HG02623 (cell line): ENCODE data around the gene CIZ1.
"Not testable (repeated sequence)": the region's sequence is repeated elsewhere in the genome, so short reads cannot be mapped to it uniquely, and the experiment has no call there.

ENCODE experiments used
- ATAC-seq: cut with Tn5 transposase; IDR thresholded peaks from one replicate; pipeline ENCODE4 v1.9.1; 2021; ENCODE audit warnings: moderate library complexity; ENCODE audit not compliant: unreplicated experiment

The CIZ1 gene

DNA sequence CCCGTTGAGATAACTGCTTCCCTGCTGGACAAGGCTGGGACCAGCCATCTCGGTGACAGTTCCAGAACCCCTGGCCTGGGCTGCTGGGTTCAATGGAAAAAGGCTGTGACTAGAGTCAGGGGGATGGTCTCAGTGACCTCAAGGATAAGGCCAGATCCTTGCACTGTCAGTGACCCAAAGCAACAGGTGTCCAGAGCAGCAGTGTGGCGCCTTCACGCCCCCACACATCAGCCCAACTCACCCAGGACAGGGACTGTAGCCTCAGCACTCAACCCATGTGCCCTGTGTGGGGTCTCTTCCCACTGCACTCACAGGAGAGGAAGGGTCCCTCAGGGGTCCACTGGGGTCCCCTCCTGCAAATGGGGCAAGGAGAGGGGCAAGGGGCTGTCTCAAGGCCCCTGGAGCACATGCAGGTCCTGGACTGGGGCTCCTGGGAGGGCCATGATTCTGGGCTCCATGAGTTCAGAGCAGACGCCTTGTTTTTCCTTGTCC, 42.8 kb downstream of the CIZ1 start:
- no peak for ATAC-seq

DNA sequence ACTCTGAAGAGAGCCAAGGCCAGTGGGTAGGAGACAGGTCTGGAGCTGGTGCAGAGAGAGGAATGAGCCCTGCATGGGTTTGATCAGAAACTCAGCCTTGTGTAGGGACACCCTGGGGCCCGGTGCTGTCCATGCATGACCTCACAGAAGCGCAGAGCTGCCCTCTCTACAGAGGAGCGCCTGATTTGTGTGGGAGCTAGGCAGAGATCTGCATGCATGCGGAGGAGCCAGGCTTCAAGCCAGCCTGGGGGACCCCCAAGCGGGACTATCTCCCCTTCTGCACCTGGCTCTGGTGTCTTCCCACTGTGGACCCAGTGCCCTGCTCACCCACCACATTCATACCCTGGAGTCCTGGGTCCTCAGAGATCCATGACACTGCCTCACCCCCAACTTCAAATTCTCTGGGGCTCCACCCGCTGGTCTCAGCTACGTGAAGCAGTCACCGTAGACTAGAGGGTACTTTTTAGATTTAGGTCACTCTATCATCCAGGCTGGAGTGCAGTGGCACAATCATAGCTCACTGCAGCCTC, 44.7 kb downstream of the CIZ1 start:
- no peak for ATAC-seq

DNA sequence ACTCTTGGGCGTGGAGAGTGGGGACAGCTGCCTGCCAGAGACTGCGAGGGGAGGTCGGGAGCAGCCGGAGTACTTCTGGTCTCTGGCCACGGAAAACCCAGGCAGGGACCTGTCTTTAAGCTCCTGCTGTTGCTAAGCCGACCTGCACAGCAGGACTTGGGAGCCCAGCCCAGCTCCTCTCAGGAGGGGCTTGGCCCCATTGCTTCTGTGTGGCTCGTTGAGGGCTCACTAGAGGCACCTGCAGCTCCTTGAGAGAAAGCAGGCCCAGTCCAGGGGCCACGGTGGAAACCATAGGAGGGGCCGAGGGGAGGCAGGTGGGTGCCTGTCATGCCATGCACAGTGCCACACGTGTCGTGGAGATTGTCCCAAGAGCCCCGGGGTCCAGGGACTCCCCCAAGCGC, 45.4 kb downstream of the CIZ1 start:
- no peak for ATAC-seq

DNA sequence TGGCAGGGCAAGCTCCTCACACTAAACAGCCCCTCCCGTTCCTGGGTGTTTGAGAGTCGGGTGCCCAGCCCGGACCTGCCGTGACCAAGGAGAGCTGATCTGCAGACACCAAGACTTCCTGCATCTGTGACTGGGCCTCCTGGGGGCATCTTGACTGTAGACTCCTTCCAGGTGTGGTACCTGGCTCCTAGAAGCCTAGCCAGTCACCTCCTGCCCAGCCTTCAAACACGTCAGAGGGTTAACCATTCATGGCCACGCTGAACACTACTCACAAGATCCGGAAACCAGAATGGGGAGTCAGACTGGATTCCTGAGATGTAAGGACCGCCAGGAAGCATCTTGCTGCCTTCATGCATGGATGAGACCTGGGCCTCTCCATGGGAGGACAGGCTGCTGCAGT, 45.8 kb downstream of the CIZ1 start:
- ATAC-seq: no peak

DNA sequence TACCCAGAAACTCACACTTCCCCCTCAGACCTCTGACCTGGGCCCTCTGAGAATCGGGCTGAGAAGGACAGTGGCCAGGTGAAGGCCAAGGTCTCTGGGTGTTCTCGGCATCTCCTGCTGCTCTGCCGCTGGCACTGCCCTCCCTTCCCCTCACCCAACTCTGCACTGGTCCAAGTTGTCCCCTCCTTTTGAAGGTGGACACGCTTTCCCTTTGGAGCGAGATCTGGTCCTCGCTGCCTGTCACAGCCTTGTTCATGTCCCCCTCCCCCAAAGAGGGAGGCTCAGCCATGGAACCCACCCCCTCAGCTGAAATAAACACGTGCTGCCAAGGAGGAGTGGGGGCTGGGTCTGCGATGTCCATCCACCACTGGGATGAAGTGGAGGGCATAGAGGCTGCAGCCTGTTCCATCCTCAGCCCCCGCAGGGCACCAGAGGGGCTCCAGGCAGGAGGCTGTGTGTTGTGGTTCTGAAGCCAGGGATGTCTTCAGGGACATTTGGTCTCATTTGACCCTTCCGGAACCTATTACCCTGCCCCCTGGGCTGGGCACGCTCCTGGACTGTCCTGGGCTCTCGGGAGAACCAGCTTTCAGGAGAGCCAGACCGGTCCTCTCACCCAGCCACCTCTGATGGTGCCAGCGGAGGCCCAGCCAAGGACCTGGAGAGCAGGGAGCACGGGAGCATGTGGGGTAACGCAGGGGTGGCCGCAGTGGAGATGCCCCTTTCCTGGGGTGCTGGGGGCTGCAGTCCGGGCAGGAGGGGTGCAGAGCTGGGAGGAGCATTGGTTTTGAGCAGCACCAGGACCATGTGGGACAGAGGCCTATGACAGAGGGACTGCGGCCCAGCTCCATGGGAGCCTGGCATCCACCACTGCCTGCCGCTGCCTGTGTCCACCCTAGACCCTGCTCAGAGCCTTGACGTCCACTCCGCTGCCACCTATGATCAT, 46.9 kb downstream of the CIZ1 start:
- no peak for ATAC-seq

DNA sequence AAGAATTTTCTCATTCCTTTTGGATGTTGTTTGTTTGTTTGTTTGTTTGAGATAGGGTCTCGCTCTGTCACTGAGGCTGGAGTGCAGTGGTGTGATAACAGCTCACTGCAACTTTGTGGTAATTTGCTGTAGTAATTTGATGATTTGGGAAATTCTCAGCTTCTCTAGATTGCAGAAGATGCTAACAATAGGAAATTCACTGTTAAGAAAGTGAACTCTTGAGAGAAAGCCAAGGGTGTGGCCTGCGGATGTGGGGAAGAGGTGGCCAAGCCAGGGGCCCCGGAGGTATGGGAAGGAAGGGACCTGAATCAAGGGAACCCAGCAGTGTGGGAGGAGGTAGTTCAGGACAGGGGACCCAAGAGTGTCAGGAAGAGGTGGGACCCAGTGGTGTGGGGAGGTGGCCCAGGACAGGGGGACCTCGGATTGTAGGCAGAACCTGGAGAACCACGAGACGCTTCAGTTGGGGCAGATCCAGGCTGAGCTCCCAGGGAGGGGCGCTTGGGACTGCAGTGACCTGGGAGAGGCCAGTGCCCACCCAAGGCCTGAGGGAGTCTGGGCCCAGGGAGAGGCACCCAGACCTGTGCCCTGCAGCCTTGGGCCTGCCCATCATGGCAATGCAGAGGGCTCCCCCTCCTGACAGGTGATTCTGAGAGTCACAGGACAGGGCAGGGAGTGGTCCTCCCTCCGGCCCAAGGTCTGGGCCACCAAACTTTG, 47.7 kb downstream of the CIZ1 start:
- no peak for ATAC-seq

DNA sequence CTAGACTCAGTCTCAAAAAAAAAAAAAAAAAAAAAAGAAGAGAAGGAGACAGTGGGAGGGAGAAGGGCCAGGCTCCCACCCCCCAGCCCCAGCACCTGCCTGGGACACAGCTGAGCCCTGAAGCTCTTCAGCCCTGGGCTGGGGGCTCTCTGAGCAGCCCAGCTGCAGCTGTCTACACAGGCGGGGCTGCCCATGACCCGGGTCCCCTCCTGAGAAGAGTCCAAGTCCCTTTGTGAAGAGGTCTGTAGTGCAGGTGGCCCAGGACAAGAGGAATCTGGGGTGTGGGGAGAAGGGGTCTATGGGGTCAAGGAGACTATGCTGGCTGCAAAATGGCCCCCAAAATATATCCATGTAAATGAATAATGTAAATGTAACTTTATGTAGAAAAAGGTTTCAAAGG, 48.8 kb downstream of the CIZ1 start:
- ATAC-seq: no peak

DNA sequence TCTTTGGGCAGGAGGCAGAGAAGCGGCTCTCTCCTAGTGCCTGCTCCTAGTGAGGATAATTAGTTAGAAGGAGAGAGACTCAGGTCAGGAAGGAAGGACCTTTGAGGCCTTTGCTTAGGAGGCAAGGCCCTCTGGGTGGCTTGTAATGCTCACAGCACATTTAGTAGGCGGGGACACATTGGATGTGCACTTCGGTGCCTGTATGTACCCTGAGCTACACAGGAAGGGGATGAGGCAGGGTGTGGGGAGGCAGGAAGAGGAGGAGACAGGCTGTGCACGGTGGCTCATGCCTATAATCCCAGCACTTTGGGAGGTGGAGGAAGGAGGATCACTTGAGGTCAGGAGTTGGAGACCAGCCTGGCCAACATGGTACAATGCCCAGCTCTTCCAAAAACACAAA, 49.3 kb downstream of the CIZ1 start:
- ATAC-seq: no peak

DNA sequence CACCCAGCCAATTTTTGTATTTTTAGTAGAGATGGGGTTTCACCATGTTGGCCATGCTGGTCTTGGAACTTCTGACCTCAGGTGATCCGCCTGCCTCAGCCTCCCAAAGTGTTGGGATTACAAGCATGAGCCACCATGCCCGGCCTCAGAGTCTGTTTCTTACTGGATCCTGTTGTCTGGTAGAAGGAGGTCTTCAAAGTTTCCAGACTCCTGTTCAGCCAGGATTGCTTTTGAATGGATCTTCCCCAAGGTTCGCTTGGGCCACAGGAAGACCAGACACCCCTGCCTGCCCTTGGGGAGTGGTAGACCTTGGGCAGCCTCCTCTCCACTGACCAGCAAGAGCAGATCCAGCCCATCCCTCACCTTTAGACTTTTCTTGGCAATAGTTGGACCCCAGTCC, 49.8 kb downstream of the CIZ1 start:
- no peak for ATAC-seq

DNA sequence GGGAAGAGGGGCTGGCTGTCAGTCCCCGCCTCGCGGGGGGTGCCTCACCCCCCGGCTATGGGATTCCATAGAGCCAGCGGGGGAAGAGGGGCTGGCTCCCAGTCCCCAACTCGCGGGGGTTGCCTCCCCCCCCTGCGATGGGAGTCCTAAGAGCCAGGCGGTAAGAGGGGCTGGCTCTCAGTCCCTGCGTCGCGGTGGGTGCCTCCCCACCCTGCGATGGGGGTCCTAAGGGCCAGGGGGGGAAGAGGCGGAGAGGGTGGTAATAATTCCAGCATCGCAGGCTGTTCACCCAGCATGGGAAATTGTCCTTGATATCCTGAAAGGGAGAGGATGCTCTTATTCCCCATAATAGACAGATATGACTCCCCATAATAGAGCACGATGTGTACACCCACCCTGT, 51.8 kb downstream of the CIZ1 start:
- ATAC-seq: no peak

DNA sequence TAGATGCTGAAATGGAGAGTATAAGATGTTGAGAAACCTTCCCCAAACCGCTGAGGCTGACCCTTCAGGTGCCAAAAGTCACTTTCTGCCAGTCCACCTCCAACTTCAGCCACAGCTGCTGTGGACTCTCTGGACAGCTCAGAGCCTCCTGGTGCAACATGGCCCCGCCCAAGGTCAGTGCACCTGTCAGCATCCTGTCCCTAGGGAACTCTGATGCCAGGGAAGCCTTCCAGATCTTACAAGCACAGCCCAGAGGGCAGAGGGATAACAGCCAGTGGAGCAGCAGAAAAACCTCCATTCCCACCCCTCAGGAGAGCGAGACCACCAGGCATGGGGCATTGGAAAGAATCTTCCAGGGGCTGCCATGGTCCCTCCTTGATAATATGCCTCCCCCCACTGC, 53.4 kb downstream of the CIZ1 start:
- no peak for ATAC-seq

DNA sequence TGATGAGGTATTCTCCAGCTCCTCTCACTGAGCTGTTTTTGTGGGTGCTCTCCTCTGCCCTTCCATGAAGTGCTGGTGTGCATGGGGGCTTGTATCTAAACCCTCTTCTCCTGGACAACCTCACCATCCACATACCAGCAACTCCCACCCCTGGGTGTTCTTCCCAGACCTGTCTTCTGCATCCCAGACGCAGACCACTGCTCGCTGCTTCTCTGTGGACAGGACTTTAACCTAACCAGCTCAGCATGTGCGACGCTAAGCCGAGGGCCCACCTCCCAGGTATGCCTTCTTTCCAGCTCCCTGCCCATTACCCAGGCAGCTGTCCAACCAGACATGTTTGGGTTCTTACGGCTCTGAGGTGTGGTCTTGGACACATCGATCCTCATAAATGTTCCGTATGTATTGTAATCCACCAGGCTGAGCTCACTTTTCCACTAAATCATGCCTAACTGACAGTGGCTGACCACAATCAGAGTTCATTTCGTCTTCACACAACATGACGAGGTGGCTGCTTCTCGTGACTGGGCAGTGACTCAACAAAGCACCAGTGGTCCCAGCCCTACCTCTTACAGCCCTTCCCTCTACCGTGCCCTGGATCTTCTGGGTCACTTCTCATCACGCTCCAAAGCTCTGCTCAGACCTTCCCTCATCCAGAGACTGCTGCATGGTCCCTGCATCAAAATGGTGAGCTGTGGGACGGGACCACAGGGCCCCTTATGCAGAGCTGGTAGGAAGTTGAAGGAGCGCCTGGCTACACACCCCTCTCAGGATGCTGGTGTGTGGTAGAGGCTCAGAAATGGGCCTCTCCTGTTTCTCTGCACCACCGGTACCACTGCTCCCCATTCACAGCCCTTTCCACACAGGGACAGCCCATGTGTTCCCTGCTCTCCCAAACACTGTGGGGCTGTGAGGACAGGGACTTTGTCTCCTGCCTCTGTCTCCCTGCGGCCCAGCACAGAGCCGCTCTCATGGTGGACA, 54.3 kb downstream of the CIZ1 start:
- no peak for ATAC-seq

DNA sequence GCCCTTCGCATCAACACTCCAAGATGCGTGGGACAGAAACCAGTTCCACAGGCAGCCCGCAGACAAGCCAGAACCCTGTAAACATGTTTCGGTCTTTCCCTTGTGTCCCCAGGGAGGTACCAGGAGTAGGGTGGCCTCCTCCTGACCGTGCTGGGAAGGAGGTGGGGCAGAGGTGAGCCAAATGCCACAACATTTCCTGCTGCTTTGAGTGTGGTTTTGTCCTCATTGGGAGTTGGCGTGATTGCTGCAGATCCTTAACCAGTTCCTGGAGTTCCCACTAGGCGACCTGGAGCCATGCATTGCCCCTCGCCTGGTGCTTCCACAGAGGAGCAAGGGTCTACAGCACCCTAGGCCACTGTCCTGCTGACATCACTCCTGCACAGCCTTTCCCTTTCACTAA, 55.8 kb downstream of the CIZ1 start:
- ATAC-seq: not testable (repeated sequence)

DNA sequence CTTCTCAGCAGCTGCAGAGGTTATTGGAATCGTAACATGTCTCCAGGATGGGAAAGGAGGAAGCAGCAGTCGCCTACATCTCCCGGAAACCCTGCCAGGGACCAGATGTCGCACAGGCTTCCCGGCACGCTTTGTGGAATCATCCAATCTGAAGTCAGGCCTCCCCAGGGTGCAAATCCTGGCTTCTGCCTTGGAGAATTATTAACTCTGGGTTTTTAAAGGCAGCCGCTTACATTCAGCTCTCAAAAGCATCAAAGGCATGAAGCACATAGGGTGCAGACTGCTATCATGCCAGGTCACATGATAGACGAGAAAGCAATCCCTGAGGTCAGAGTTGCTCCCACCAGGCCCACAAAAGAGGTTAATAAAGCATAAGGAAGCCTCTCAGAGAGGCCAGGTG, 59.2 kb downstream of the CIZ1 start:
- not testable (repeated sequence) for ATAC-seq

DNA sequence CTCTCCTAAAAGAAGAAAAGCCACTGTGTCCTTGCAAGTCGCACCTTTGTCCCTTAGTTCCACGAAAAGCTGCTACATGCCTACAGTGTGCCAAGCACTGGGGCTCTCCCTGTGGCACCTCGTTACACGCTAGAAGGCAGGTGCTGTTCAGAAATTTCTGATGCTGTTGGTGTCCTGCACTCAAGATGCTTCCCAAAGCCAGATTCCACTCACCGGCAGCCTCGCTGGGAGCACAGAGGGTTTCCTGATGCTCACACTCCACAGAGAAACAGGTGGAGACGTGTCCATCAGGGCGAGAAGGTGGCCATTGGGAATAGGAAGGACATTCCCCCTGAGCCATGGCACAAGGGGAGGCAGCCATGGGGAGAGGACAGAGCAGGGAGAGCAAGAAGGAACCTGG, 60.0 kb downstream of the CIZ1 start:
- ATAC-seq: not testable (repeated sequence)

DNA sequence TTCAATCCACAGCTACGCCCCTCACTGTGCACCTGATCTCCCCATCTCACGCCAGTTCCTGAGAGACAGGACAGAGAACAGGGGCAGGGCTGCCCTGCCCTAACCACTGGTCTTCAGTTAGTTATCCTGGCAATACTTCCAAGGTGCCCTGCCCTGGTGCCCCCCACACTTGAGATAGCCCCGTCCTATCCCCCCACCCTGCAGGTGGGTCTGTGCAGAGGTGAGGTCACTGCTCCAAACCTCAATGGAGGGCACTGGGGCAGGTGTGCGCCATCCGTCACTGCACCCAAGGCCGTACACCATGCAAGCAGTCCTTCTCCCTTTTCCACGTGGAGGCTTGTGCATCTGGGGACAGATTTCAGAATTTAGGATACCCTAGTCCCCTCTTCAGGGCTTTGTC, 60.7 kb downstream of the CIZ1 start:
- not testable (repeated sequence) for ATAC-seq

DNA sequence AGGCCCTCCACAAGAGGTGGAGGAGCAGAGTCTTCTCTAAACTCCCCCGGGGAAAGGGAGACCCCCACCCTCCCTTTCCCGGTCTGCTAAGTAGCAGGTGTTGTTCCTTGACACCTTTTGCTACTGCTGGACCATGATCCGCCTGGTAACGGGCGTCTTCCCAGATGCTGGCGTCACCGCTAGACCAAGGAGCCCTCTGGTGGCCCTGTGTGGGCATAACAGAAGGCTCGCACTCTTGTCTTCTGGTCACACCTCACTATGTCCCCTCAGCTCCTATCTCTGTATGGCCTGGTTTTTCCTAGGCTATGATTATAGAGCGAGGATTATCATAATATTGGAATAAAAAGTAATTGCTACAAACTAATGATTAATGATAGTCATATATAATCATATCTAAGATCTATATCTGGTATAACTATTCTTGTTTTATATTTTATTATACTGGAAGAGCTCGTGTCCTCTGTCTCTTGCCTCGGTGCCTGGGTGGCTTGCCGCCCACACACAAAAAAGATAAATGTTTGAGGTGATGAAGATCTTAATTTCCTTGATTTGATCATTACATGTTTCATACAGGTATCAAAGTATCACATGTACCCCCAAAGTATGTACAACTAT, 61.3 kb downstream of the CIZ1 start:
- not testable (repeated sequence) for ATAC-seq

DNA sequence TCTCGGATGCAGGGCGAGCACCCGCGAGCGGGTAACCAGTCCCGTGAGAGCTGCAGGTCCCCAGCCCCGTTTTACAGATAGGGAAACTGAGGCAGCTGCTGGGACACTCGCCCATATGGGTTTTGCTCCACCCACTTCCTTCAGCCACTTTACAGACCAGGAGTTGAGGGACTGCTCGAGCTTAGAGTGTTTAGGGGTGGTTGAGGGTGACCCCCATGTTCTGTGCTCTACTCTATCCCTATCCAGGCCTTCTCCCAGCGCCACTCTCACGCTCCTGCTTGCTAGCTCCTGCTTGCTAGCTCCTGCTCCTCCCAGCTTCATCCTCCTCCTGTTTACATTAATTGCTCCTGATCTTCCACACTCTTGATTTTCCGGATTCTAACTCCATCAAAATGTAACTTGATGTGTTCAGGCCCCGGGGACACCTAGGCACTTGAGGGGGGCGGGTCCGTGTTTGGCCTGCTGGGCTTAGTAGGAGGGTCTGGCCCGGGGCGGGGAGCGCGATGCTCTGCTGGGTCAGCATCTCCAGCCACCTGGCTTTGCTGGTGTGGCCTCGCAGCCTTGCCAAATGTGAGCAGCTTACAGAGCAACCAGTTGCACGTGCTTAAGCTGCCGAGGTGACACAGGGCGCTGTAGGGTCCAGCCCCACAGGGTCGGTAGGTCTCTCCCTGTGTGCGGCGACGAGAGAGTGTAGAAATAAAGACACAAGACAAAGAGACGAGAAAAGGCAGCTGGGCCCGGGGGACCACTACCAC, 62.4 kb downstream of the CIZ1 start:
- no peak for ATAC-seq
